Occipital lobe (tissue), 2 donors: Measurements from ENCODE around the gene POU3F1. TPM values are rescaled to one million over a fixed set of nuclear protein-coding genes. Genes with fewer than 3 reads are reported as not detected.

Source experiments
- DNase-seq: peaks from one replicate; lab custom pipeline; 2025; lab: John Stamatoyannopoulos, UW
- total RNA-seq: library from RNA; depleted of rRNA; stranded (reverse); fragments of >200 nt; gene quantifications from one replicate; pipeline ENCODE4 v1.2.3, GENCODE V29; 2014

Gene POU3F1
- total RNA-seq = 9.4 TPM

GRCh38 chr1:38046333-38046883 lies at the start of gene POU3F1:
Gene POU3F1 (minus strand): TSS chr1:38046793. CDS start chr1:38046743, 50 bp downstream.
- no peak for DNase-seq

GRCh38 chr1:38095454-38095931 lies 48.9 kb upstream of the POU3F1 start:
- no peak for DNase-seq

GRCh38 chr1:38094711-38095290 lies 48.2 kb upstream of the POU3F1 start:
- no peak for DNase-seq

DNA sequence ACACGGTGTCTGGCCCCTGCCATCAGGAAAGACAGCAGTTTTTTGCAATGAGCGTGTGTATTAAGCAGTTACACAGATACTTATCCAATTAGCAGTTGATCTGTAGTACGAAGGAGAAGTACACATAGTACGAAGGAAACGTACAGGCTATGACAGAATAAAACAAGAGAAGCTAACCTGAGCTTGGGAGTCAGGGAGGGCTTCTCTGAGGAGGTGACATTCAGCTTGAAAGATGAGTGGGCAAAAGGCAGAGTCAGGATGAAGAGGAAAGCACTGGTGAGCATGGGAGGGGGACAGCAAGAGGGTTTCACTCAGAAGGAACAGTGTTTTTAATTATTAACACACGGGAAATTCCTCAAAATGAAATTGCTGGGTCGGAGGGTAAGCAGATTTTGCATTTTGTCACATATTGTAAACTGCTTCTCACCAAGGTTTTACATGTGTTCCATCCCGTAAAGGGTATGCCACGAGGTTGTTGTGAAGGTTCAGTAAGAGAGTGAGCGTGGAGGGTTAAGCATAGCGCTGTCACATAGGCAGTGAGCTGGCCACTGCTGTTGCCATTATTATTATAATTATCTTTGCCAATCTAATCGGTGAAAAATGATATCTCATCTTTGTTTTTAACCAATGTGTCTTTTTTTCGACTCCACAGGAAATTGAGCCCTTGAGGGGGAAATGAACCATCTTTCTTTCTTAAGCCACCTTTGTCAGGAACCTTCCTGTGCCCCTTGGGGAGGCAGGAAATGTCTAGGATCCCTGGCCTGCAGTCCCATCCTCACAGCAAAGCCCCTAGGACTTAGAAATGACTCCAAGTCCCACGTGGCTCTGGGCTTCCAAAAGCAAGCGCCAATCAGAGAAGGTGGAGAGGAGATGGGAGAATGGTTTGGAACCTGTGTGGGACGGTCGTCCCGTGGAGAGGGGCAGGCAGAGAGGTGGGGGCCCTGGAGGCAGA lies 47.3 kb upstream of the POU3F1 start:
- no peak for DNase-seq

DNA sequence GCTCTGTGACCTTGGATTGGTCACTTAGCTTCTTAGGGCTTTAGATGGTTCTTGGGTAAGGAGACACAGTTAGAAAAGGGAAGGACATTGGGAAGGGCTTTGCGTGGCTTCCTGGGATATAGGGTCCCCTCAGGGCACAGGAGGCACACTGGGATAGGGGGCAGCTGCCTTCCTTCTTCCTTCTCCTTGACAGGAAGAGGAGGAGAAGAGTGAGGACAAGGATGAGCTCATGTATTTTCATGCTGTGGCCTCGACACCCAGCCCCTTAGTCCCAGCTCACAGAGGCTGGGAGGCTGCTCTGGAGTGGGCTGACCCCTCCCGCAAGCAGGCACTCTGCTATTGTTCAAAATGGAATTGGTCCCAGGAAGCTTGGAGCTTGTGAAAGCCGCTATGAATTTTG lies 45.7 kb upstream of the POU3F1 start:
- no peak for DNase-seq

GRCh38 chr1:38090796-38091195 lies 44.2 kb upstream of the POU3F1 start:
- DNase-seq = no peak

DNA sequence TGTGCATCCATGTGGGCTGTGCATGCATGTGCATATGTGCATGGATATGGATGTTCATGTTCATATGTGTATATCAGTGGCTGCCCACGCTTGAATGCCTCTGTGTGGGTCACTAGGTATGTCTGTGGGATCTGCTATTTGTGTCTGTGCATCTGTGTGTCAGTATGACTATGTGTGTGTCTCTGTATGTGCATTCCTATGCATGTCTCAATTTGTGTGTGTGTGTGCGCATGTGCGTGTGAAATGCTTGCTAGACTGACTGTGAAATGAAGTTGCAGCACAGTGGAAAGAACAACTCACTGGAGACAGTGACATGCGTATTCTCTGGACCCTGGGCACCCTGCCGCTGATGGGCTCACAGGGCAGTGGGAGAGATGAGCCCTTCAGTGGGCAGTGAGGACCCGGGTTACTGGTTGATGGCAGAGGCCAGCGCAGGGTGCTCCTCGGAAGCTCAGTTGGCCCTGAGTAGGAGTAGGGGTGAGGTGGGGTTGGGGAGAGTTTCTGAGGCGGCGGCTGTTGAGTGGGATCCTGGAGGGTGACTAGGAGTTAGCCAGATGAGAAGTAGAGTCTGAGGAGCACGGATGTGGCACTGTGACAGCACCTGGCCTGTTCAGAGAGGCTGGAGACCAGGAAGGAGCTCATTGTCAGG lies 43.2 kb upstream of the POU3F1 start:
- no peak for DNase-seq

DNA sequence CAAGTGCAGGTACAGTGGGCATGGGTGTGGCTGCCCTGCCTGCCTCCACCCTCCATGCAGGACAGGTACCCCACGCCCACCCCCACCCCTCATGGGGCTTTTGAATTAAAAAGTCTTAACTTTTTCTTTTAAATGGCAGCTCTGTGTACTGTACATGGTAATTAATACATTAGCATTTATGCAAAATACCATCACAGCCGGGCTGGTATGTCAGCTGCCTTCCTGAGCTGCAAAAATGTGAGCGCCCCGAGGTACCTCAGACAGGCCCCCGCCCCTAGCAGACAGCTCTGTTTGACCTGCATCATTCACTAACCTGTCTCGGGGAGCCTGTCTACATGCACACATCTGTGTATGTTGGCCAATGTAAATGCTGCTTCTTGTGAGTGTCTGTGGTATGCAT lies 42.2 kb upstream of the POU3F1 start:
- DNase-seq = no peak

DNA sequence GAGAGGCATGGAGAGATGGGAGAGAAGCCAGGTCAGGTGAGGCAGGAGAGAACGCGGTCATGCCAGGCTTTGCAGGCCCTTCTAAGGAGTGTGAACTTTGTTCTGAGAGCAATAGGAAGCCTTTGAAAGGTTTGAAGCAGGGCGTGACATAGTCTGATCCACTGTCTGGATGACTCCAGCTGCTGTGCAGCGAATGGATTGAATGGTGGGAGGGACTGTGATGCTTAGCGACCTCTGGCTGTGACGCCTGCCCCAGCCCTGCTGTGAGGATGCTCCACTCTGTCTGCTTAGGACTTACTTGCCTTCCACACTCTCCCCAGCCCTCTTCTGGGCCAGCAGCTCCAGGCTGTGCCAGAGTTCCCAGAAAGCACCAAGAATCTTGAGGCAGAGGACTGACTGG lies 41.8 kb upstream of the POU3F1 start:
- DNase-seq = no peak

DNA sequence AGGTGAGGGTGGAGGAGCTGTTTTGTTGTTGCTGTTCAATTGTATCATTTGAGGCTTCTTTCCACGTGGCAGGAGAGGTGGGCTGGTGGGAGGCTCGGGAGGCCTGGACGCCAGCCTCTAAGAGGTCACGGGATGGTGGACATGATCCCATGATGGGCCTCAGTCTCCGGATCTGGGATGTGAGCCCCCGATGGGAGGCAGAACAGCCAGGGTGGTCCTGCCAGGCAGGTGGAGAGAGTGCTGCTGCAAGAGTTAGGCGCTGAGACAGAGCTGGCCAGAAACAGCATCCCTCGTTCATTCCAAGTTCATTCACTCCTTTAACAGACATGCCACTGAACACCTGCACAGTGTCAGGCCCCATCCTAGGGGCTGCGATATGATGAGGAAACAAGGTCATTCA lies 41.1 kb upstream of the POU3F1 start:
- DNase-seq = no peak

DNA sequence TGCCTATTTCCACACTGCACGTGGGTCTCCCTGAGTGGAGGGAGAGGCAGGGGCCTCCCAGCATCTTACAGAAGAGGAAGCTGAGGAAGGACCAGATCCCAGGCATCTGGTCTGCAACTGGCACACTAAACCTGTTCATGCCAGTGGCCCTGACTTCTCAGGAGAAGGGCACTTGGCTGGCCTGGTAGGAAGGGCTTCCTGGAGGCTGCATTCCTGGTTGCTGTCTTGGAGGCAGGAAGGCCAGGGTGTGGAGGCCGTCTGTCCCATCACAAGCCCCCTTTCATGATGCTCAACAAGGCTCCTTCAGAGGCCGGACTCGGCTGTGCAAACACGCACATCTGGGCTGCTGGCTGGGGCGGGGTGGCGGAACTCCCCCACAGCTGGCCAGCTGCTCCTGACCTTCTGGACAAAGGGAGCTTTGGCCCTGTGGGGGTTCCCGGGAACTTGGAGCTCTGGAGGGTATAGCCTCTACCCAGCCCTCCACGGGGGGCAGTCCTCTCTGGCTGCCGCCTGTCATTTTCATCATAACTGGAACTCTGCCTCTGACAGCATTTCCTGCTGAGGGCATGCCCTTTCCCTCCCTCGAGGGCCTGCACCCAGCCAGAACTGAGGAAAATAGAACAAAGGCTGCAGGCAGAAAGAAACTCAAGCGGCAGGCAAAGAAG lies 39.2 kb upstream of the POU3F1 start:
- DNase-seq = no peak

GRCh38 chr1:38084700-38085099 lies 38.1 kb upstream of the POU3F1 start:
- no peak for DNase-seq

DNA sequence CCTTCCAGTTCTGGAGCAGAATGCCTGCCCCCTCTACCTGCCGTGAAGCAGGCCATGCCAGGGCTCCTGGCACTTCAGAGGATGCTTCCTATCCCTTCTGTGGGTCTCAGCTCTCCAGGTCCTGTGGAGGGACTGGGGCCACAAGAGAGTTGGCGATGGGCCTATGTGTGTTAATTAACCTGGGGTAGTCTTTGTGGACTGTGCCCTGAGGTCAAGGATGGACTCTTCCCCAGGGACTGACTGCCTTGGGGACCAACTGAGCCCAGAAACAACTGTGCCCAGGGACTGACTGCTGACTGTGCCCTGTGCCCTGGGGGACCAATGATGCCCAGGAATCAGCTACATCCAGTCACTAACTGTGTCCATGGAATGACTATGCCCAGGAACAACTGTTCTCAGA lies 37.5 kb upstream of the POU3F1 start:
- no peak for DNase-seq

- no peak for DNase-seq
These were observed 36.9 kb upstream of the POU3F1 start for GRCh38 chr1:38083541-38083940.

DNA sequence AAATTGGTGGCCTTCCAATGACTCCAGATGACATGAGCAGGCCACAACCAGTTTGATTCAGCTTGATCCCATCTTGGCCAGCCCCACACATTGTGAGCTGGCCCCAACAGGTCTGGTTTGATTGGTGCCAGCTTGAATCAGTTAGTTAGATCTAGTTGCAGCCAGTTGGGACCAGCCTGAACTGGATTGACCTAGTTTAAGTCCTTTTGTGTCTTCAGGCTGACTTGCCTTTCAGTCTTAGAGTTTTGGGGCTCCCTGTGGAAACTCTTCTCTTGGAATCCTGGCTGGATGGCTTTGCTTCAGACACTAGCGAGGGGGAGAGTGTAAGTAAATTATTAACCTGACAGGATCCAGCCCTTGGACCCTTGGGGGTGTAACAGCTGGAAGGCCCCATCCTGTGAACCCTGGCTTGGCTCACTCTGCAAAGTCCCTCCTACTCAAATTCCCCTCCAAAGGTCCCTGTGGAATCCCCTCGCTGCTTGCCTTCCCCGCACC lies 36.2 kb upstream of the POU3F1 start:
- no peak for DNase-seq

- no peak for DNase-seq
These were observed 32.4 kb upstream of the POU3F1 start for GRCh38 chr1:38079019-38079418.

GRCh38 chr1:38077523-38078147 lies 31.0 kb upstream of the POU3F1 start:
- no peak for DNase-seq

DNA sequence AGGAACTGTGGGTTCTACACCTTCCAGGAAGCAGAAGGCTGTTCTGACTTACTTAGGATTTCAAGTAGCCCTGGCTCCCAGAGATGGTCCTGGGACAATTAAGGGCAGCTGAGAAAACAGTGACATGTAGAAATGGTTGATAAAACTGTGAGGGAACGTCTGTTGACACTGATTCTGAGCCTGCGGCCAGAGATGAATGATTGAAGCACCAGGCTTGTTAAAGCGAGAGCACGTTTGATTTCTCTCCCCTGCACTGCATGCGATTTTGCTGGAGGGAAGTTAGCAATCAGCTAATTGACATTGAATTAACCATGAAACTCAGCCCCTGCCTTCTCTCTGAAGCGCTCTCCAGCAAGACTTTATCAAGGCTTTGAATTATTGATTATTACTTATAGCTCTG lies 29.9 kb upstream of the POU3F1 start:
- no peak for DNase-seq

DNA sequence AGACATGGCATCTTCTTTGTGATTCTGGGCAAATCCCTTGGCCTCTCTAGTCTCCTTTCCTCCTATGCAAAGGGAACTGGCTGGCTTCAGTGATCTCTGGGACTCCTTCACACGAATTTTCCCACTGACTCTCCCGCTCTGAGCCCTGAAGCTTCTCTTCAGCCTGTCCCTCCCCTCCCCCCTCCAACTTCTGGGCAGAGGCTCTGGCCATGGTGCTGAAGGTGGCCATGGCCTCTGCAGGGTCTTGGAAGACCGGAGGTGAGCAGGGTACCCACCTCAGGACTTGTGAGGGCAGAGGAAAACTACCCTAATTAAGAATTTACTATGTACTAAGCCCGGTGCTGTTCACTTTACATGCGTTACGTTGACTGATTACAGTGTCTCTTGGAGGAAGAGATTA lies 29.4 kb upstream of the POU3F1 start:
- DNase-seq = no peak

DNA sequence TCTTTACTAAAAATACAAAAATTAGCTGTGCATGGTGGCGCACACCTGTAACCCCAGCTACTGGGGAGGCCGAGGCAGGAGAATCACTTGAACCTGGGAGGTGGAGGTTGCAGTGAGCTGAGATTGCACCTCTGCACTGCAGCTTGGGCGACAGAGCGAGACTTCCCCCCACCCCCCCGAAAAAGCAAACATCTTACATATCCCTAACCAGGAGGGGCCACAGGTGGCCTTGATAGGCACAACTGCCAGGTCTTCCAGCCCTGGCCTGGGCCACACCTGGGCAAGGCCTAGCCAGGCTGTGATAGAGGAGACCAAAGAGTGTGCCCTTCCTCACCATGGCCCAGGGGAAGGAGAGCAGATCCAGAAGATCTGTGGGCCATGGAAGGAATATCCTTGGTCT lies 28.6 kb upstream of the POU3F1 start:
- DNase-seq = no peak

DNA sequence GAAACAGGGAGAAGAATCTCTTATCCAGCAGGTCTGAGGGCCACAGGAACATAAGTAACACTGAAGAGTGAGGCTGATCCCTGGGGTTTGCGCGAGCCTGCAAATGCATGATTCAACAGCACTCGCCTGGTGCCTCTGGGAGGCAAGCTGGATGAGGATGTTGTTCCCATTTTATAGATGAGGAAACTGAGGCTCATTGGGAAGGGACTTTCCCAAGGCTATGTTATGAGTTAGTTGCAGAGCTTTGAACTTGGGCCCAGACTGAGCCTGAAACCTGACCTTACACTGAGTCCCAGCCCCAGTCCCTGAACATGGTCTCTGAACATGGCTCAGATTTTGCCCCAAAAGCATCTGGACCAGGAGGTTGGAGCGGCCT lies 27.7 kb upstream of the POU3F1 start:
- DNase-seq = no peak
